Stimulated activated CD8-positive, alpha-beta memory T cell treated with anti-CD3 and anti-CD28 coated beads, Interleukin-4, amount 100 ng/mL, for 4 hours (primary cell): ENCODE results near the gene LTO1.
"Not testable (repeated sequence)": the region's sequence is repeated elsewhere in the genome, so short reads cannot be mapped to it uniquely, and the experiment has no call there.

ENCODE experiments used
- DNase-seq, 2 donors: peaks; one replicate each; pipeline ENCODE4 v3.0.0-alpha.2; 2020; ENCODE audit warnings: low read depth in 2 of 2, low spot score in 1 of 2

LTO1 gene

DNA sequence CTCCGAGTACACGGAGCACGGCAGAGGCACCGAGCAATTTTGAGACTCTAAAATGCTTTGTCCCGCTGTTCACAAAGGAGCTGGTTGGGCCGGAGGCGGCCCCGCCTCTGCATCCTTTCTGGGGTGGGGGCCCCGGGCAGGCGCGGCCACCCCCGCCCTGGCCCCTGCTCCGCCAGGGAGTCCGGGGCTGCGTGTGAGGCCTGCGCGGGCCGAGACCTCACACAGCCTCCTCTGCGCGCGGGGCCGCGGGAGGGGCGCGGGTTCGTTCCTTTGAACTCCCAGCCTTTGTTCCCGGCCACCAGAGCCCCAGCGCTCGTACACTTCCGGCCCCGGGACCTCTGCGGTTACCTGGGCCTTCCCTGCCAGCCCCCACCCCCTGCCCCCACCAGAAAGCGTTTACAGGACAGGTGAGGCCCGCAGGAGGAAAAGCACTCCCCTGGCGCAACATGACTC lies 27.1 kb upstream of the LTO1 start:
- no peak for DNase-seq

DNA sequence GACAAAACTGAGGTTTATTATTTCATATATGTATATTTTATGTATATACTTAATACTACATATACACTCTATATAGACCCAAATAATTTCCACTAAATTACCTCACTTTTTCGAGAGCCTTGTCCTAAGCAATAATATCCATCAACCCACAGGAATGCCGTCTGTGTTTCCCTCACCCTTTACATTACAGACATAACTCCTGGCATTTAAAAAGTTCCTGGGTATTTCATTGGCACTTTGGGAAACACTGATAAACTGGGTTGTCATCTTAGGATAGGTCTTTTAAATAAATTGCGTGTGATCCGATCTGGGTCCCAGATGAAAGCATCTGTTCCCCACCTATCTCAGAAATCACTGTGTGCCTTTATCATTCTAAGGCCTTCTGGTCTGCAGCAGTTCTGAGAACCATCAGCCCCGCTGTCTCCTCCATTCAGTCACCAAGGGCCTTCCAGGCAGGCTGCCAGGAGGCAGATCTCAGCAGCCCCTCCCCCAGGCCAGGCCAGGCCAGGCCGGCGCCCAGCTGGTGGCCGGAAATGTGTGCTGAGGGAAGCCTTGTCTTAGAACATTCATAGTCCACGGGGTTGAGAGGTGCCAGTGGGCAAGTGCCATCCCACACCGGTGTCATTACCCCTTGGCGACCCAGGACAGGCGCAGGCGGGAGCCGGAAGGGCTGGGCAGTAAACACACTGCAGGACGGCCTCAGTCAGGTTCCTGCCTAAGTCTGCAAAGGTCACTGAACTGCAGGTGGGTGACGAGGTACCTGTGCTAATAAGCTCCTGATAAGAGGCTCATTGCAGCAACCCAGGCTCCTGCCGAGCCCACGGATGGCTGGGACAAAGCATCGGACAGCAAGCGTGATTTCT lies 25.4 kb upstream of the LTO1 start:
- no peak for DNase-seq

DNA sequence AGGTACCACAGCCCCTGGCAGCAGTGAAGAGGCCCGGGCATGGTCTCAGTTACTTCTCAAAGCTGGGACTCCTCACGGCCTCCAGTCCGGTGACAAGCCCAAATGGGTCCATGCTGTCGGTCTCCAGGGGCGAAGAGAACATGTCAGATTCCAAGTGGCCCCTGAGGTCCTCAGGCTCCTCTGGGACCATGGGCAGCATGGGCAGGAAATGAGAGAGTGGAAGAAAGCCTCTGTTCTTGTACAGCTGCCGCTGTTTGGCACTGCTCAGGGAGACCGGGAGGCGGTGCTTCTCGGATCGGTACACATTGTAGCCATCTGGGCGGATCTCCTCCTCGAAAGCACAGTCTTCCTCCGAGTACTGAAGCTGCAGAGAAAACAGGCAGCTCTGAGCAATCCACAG lies 24.1 kb upstream of the LTO1 start:
- no peak for DNase-seq

DNA sequence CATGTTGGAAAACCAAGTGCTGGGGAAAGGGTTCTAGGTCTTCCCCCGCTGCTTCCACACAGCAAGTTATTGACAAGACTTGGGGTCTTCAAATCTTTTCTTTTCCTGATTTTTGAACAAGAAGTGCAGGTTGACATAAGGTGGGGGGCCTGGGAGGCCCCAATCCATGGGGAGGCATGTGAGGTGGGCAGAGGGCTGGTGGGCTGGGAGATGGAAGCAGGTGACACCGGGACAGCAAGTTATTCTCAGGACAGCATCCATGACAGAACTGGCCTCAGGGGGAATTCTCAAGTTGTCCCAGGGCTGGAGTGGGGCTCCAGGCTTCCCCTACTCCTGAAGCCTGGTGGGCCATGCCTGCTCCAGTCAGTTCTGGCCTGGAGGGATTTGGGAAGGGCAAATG lies 23.2 kb upstream of the LTO1 start:
- no peak for DNase-seq

DNA sequence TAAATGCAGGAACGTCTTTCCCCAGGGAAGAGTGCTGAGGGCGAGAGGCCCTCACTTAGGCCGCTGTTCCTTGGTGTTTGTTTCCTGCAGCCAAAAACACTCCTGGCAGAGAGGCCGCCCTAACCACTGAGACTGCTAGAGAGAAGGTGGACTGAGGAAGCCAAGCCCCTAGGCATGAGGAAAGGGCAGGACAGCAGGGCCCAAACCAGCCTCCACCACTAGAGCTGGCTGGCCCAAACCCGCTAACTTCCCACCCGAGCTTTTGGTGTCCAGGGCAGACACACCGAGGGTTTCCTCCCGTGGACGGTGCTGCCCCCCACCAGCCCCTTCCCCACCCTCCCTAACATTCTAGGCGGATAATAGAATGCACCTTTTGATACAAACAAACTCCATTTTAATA lies 22.7 kb upstream of the LTO1 start:
- no peak for DNase-seq

DNA sequence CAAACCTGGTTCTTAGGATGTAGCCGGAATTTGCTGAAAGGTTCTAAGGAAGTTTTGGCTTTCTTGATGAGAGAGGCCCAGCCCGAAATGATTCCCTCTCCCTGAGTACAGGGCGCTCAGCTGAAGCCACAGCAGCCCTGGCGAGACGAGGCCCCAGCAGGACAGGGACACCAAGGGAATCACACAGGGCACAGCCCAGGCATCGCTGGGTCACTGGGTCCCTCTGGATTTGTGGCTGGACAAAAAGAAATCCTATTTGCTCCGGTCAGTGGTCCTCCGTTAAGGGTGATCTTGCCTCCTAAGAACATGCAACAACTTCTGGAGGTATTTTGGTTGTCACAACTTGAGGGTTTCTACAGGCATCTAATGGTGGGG lies 22.3 kb upstream of the LTO1 start:
- DNase-seq: no peak

DNA sequence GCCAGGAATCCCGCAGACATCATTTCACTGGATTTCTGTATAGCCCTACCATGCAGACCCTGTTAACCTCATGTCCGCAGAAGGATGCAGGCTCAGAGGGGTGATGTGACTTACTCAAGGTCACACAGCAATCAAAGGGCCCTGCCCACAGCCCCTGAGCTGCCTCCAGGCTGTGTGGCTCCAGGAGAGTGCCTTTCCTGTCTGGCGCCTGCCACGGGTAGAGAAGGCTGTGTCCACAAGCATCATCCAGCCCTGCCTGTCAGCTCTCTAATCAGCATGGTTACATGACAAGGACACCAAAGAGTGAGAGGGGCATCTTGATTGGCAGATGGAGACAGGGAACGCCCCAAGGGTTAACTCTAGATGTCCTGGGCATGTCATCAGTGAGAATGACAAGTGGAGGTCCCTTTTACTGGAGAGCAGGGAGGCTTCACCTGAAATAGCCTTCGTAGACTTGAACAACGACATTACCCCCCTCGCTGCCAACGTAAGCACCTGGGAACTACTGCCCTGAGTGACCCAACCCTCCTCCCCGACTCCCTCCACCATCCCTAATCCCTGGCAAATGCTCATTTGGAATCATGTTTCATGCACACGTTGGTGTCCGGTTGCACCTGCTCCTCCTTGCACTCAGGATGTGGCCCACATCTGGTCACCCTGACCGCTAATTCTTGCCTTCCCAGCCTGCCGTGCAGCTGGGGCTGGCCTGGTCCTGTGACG lies 21.8 kb upstream of the LTO1 start:
- no peak for DNase-seq

DNA sequence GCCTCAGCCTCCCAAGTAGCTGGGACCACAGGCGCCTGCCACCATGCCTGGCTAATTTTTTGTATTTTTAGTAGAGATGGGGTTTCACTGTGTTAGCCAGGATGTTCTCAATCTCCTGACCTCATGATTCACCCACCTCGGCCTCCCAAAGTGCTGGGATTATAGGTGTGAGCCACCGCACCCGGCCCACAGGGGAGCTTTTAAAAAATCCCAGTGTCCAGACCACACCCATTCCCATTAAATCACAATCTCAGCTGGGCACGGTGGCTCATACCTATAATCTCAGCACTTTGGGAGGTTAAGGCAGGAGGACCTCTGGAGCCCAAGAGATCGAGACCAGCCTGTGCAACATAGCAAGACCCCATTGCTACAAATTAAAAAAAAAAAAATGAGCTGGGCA lies 20.8 kb upstream of the LTO1 start:
- DNase-seq: not testable (repeated sequence)

DNA sequence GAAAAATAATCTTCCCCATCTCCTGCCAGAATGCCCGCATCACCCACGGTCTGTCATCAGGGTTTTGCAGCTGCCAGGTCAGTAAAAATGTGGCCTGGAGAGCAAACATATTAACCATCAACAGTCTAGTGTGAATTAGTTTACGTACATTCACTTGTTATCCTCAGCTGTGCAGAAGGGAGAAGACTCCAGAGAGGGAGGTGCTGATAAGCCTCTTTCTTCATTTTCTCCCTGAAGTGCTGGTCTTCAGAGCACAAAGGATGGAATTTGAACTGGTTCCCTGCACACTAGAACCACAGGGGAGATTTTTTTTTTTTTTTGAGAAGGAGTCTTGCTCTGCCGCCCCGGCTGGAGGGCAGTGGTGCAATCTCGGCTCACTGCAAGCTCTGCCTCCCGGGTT lies 20.4 kb upstream of the LTO1 start:
- DNase-seq: no peak

DNA sequence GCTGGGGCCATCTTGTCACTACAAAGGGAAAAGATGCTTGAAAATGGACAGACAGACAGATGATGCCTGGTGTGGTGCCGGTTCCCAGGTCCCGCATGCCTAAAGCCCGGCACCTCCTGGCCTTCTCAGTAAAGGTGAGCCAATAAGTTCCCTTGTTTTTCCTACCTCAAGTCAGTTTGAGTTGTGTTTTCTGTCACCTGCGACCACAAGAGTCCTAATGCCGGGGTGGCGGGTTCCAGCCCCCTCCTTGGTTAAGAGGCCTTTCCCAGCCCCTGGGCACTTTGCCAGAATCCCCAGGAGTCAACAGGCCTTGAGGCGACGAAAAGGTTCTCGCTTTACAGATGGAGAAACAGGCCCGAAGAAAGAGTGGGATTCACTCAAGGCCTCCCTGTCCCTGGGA lies 19.6 kb upstream of the LTO1 start:
- DNase-seq: no peak

DNA sequence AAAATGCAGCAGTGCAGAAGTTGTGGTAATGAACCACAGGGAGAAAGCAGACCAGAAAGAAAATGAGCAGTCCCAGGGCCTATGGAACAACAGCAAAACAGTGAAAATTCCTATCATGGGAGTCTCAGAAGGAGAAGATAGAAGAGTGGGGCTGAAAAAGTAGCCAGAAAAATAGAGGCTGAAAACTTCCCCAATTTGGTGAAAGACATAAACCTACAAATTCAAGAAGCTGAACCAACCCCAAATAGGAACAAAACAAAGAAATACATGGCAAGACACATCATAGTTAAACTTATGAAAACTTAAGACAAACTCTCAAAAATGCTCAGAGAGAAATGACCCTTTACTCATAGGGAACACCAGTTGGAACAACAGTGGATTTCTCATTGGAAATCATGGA lies 17.3 kb upstream of the LTO1 start:
- DNase-seq: no peak

DNA sequence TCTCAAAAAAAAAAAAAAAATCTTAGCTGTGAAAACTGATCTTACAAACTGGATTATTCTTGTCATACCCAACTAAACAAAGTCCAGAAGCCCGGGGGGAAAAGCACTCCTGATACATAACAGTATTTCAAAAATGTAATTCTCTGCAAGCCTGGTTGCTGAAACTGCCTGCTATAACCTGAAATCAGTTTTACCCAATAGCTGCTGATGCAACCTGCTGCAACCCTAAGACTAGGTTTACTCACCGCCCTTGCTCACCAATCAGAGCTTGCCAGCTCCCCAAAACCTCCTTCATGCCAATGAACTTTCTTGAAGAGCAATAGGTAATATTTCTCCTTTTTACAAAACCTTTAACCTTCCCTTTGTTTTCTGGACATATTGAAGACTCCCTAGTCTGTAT lies 16.3 kb upstream of the LTO1 start:
- DNase-seq: no peak

DNA sequence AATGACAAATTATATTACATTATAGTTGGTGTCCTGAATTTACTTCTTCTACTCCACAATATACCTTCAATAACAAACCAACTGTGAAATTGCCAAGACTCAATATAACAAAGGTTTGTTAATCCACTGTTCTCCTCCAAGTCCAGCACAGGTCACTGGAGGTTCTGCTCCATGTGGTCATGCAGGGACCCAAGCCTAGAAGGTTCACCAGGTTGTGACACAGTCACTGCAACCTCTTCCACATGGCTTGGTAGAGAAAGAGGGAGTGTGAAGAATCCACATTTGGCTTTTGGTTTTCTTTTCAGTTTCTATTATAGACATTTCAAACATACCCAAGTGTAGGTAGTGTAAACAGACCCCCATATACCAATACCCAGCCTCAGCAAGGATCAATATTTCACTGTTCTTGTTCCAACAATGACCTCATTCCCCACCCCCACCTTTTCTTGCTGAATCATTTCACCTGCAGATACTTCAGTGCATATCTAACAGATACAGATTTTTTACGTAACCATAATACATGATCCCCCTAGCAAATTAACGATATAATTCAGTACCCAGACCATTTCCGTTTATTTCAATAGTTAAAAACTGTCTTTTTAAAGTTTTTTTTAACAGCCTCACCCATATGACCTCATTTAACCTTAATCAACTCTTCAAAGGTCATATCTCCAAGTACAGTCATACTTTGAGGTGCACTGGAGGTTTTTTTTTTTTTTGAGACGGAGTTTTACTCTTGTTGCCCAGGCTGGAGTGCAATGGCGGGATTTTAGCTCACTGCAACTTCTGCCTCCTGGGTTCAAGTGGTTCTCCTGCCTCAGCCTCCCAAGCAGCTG lies 14.5 kb upstream of the LTO1 start:
- DNase-seq: no peak

DNA sequence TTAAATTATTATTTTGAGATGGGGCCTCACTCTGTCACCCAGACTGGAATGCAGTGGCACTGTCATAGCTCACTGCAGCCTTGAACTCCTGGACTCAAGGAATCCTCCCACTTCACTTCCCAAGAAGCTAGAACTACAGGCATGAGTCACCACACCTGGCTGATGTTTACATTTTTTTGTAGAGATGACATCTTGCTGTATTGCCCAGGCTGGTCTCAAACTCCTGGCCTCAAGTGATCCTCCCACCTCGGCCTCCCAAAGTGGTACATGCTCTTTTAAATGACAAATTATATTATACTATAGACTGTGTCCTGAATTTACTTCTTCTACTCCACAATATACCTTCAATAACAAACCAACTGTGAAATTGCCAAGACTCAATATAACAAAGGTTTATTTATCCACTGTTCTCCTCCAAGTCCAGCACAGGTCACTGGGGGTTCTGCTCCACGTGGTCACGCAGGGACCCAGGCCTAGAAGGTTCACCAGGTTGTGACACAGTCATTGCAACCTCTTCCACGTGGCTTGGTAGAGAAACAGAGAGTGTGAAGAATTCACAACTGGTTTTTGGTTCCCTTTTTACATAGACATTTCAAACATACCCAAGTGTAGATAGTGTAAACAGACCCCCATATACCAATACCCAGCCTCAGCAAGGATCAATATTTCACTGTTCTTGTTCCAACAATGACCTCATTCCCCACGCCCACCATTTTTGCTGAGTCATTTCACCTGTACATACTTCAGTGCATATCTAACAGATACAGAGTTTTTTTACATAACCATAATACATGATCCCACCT lies 13.0 kb upstream of the LTO1 start:
- not testable (repeated sequence) for DNase-seq

DNA sequence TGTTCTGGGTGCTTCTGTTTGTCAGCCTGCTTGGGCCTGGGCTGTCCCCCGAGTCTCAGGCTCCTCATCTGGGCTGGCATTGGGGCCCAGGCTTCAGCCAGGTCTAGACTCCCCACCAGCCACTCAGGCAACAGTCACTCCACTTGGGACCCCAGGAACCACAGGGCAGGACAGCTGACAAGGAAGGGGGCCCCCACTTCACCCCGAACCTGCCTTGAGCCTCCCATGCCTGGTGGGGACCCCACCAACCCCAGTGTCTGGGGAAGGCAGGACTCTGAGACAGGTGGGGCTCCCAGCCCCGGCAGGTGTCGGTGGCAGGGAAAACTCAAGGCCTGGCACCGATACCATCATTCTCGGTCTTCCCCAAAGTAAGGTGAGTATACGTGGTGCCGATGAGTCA lies 11.7 kb upstream of the LTO1 start:
- no peak for DNase-seq

DNA sequence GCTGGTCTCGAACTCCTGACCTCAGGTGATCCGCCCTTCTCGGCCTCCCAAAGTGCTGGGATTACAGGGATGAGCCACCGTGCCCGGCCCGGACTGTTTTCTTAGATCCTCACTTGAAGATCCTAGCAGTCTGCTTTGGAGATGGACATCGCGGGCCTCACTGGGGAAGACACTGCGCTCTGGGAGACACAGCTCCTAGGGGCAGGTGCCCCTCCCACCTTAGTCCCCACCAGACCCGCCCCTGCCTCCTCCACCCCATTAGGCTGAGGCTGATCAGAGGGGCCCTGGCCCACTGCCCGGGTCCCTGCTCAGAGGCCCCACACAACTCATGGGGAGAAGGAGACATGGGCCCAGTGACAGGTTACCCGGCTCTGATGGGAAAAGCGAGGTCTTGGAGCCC lies 11.3 kb upstream of the LTO1 start:
- DNase-seq: no peak

DNA sequence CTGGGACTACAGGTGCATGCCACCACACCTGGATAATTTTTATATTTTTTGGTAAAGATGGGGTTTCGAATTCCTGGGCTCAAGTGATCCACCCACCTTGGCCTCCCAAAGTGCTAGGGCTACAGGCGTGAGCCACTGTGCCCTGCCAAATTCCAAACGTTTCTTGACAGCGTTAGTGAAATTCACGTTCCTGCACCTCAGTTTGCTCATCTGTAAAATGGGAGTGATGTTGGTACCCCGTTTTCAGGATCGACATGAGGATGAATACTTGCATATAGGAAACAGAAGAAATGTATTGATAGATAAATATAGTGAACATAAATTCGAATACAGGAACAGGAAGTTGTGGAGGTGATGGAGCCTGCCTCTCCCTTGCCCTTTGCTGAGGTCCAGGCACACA lies 10.2 kb upstream of the LTO1 start:
- DNase-seq: no peak

DNA sequence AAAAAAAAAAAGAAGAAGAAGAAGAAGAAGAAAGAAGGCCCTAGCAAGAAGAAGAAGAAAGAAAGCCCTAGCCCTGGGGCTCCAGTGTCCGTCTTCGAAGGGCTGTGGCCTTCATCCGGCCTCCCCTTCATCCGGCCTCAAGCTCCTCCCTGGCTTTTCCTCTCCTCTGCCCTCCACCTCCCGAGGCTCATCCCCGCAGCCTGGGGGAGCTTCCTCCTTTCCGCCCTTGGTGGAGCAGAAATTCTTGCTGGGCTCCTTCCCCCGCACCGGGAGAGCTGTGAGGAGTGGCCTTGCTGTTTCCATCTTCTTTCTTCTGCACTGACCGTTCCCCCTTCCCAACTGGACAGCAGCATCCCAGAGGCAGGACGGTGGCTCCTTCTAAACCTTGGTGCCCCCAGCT lies 9.5 kb upstream of the LTO1 start:
- no peak for DNase-seq

DNA sequence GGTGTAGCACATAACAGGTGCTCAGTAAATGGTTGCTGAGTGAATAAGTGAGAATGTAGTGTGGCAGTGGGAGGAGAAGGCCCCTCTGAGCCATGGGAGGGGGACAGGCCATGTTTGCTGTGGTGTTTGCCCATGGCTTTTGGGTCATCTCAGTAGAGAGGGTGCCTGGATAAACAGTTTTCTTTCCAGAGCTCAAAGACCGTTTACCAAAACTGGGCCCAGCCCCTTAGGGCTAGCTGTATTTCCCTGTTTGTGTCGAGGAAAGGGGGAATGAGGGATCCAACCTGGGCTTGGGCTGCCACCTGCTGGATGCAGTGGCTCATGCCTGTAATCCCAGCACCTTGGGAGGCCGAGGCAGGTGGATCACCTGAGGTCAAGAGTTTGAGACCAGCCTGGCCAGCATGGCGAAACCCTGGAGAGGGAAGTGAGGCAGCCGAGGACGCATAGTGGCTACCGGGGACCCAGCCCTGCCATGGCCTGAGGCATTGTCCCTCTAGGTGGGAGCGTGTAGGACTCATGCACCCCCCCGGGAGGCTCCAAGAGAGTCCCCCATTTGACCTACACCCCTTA lies 8.7 kb upstream of the LTO1 start:
- no peak for DNase-seq

DNA sequence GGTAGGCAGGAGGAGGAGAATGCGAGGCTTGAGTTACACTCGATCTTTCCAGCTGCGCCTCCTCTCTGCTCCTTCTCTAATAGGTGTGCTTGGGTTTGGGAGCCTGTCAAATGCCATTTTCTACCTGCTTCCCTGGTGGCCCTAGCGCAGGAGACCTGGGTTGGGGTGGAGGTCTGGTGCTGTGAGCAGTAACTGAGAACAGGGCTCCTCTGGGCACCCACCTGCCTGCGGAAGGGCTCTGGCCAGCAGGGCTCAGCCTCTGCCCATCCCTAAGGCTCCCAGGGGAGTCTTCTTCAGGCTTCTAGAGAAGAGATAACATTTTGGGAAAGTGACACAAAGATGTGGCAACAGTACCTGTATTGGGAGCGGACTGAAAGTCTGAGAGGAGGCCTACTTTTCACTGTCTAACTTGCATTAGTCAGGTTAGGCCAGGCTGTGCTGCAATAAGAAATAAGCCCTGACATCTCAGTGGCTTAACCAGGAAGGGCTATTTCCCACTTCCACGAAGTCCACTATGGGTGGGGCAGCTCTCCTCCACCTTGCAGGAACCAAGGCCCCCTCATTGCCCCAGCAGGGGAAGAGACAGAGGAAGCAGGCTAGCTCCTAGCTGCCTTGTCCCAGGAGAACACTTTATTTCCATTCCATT lies 7.7 kb upstream of the LTO1 start:
- no peak for DNase-seq
